GM18873 (cell line): ENCODE measurements around the gene TCHHL1.
"Not testable (repeated sequence)": the region's sequence is repeated elsewhere in the genome, so short reads cannot be mapped to it uniquely, and the experiment has no call there.

Experiments used
- ATAC-seq: cut with Tn5 transposase; IDR thresholded peaks from one replicate; pipeline ENCODE4 v1.9.1; 2021; ENCODE audit warnings: mild to moderate bottlenecking, moderate library complexity, moderate number of reproducible peaks; ENCODE audit not compliant: unreplicated experiment, low FRiP score

Gene TCHHL1

DNA sequence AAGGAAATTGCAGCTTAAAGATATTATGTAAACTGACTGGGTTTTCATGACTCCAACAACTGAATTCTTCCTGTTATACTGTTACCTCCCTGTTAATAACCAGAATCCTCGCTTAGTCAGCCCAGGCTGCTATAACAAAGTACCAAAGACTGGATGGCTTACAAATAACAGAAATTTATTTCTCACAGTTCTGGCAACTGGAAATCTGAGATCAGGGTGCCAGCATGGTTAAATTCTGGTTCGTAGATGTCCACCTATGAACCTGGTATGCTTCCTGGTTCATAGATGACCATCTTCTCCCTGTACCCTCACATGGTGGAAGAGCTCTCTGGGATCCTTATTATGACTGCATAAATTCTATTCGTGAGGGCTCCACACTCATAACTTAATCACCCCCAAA is 8.1 kb upstream of the TCHHL1 start:
- no peak for ATAC-seq

DNA sequence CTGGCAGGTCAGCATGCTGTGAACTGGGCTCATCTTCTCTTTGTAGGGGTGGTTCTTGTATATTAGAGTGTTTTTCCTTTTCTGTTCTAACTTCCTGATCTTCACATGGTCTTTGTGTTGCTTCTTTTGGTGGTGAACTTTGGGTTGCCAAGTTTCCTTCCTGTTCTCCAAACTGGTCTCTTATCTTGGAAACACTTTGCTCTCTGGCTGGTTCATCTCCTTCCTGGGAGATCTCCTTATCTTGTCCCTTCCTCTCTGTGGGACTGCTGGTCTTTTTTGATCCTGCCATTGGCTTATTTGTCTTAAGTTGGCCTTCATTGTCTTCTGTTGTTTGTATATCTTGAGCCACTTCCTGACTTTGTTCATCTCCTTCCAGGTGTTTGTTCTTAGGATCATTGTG is 2.1 kb downstream of the TCHHL1 start:
- ATAC-seq = no peak

- ATAC-seq = no peak
These were observed 4.0 kb downstream of the TCHHL1 start for GRCh38 chr1:152084853-152085252.

DNA sequence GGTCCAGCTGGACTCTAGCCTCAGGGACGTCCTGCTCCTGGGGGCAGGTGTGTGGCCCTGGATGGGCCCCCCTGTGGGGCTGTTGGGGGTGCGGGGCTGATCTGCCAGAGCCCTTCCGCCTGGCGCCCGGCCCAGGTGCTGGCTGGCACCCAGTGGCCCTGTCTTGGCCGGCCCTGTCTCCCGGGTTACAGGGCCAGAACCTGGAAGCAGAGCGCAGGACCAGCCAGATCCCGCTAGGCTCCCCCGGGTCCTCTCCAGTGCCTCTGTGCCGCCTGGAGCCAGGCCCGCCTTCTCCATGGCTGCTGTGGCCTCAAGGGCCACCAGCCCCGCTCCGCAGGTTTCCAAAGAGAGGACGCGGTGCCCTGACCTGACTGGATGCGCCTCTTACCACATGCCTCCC is 7.8 kb downstream of the TCHHL1 start:
- not testable (repeated sequence) for ATAC-seq

DNA sequence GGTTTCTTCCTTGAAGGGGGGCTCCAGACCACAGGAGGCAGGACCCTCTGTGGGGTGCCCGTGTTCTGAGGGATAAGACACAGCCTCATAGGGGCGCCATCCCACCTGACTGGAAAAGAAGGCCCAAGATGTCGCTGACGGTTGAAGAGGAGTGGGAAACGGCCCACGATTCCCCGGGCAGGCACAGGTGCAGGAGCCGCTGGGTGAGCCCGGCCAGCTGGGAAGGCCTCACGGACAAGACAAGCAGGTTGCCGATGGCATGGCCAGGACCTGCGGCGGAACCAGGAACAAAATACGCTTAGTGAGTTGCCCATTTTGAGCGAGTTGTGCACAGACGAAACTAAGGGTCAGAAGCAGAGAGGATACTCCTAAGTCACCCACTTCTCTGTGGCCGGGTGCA is 8.4 kb downstream of the TCHHL1 start:
- not testable (repeated sequence) for ATAC-seq

DNA sequence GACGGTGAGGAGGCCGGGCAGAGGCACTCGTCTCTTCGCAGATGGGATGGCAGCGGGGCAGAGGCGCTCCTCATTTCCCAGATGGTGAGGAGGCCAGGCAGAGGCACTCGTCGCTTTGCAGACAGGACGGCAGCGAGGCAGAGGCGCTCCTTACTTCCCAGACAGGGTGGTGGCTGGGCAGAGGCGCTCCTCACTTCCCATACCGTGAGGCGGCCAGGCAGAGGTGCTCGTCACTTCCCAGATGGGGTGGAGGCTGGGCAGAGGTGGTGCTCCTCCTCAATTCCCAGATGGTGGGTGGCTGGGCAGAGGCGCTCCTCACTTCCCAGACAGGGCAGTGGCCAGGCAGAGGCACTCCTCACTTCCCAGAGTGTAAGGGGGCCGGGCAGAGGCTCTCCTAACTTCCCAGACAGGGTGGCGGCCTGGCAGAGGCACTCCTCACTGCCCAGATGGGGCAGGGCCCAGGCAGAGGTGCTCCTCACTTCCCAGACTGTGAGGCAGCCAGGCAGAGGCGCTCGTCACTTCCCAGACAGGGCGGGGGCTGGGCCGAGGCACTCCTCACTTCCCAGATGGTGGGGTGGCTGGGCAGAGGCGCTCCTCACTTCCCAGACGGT is 9.9 kb downstream of the TCHHL1 start:
- no peak for ATAC-seq

GRCh38 chr1:152072311-152072710 is 16.6 kb downstream of the TCHHL1 start:
- no peak for ATAC-seq

GRCh38 chr1:152071123-152071522 is 17.7 kb downstream of the TCHHL1 start:
- ATAC-seq = no peak

DNA sequence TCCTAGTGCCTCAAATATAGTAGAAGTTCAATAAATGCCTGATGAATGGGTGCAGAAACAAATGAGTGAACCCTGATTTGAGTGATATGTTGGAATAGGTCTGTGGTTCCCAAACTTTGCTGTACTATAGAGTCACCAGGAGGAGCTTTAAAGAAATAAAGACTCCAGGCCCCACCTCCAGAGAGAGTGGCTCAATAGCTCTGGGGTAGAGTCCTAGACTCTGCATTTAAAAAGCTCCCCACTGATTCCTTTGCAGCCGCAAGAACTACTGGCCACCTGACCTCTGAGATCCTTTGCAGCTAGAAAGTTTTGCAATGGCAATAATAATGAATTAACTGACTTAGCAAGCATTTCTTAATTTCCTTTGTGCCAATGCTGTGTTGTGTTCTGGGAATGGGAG is 20.9 kb downstream of the TCHHL1 start:
- ATAC-seq = no peak

DNA sequence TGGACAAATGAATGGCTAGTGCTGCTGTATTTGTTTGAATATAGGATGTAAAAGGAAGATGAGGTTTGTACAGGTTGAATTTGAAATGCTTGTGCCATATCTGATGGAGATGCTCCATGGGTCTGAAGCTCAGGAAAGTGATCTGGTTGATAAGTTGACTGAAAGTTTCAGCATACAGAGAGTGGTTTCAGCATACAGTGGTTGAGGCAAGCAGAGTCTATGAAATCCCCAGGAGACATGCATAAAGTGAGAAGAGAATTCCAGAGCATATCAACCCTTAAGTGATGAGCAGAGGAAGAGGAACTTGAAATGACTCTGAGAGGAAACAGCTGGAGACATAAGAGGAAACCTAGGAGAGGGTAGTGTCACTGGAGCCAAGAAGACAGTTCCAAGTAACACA is 21.7 kb downstream of the TCHHL1 start:
- no peak for ATAC-seq

DNA sequence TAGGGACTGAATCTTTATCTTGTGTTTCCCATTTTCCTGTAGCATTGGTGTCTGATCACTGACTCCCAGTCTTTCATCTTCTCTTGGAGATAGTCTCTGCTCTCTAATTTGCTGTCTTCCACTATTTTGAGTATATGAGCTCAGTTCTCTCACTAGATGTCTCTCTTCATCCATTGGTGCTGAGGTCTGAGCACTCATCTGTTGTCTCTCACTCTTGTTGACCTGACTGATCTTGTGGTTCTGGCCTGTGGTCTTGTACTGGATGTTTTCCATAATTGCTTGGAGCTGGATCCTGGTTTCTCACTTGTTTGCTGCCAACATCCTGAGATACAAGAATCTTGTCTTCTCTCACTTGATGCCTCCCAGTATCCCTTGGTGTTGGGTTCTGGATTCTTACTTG is 26.9 kb downstream of the TCHHL1 start:
- ATAC-seq = no peak

GRCh38 chr1:152053375-152053774 is 35.5 kb downstream of the TCHHL1 start:
- ATAC-seq = no peak

DNA sequence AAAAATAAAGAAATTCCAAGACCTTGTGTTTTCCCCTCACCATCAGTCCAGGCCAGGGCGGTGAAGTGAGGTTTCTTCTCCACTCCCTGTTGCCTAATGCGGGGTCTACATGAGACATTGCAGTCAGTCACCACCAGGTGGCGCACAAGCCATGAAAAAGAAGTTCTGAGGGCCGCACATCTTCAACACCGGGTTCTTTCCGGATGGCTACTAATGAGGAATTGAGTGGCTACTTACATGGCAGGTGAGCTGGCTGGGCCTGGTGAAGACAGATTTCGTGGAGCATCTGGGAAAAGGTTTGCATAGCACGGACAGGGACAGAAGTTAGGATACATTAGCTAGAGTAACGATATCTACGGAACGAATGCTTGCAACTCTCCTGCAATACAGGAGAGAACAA is 36.3 kb downstream of the TCHHL1 start:
- no peak for ATAC-seq

- ATAC-seq = no peak
These were observed 37.8 kb downstream of the TCHHL1 start for GRCh38 chr1:152050886-152051675.

DNA sequence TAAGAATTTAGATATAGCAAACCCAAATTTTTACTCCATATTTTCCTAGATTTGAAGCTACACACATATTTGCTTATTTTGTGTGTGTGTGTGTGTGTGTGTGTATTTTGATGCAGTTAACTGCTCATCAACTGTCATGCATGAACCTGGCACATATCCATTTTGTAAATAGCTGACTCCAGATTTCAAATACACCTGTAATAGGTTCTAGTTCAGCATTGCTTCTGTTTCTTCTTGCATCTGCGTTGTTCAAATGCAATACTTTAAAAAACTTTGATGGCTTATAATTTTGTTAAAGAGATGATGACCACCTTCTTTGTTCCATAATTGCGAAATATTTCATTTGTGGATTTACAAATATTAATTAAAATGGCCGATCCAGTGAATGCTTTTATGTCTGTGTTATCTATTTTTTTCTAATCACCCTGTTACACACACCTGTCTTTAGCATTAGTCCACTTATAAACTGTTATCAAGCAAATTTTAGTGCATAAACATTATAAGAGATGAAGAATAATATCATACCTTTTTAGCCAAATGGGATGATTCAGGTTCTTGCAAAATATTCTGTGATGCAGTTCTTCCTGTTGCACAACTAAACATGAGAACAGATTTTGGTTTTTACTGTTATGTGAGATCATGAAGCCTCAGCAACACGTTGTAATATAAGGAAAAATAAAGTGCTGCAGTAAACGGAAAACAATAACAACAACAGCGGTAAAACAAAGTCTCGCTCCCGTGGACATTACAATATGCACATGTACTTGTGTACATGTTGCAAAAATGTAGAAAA is 39.4 kb downstream of the TCHHL1 start:
- no peak for ATAC-seq

DNA sequence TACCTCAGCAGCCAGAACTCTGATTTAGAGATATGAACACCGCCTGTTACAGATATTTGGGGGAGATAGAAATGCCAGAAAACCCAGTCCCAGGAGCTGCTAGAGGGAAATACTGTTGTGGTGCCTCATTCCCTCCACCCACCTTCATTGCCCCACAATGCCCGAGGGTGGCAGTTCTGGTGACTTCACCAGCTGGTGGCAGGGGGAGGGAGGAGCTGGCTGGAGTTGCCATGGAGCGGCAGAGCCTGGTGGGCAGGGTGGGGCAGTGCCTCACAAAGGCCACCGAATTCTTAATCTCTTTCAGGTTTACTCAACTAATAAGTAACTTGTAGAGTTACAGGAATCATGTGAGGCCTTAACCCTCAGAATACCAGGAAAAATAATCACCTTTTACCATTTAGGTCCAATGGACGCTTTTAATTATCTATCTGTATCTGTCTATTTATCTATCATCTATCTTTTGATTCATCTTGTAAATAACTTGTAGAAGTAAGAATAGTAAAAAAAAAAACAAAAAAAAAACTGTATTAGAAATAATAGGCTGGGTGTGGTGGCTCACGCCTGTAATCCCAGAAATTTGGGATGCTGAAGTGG is 40.4 kb downstream of the TCHHL1 start:
- peak; percentile 18 for ATAC-seq

- peak; percentile 92 for ATAC-seq
These were observed 41.0 kb downstream of the TCHHL1 start for GRCh38 chr1:152047730-152048415.

DNA sequence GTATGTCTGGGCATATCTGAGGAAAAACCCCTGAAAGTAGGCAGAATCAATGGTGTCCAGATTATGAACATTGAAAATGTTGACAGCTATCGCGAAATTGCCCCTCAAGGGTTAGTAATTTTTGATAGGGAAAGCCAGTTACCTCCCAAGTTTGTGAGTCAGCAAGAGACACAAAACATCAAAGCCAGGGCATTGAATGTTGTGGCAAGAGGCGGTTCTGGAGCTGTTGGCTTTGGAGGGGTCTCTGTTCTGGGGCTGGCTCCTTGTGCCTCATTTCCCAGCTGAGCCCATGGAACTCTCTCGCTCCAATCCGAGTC is 41.5 kb downstream of the TCHHL1 start:
- no peak for ATAC-seq

GRCh38 chr1:152044386-152044785 is 44.5 kb downstream of the TCHHL1 start:
- no peak for ATAC-seq

DNA sequence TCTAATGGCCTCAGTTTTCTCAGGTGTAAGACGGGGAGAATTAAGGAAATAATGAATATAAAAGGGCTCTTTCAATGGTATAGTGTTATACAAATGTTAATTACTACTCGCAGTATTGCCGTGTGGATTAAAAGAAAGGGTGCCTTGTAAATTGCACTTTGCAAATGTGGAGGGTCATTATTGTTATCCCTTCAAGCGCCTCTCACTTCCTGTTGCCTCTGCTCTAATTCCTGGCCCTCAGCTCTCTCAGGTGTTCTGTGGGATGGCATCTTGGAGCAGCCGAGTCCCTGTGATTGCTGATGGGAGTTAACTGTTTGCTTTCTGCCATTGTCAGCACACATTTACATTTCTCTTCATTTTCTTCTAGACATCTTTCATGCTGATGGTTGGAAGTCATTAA is 45.0 kb downstream of the TCHHL1 start:
- ATAC-seq = no peak

GRCh38 chr1:152042030-152042429 is 46.8 kb downstream of the TCHHL1 start:
- no peak for ATAC-seq
